Fibroblast of skin of back (primary cell): ENCODE results near the gene MAML1.

Experiments used
- DNase-seq: peaks from one replicate; pipeline ENCODE4 v3.0.0-alpha.2; 2013

MAML1 gene

GRCh38 chr5:179794575-179794974 lies 62.0 kb downstream of the MAML1 start:
- DNase-seq: no peak

- no peak for DNase-seq
These were observed 62.6 kb downstream of the MAML1 start for GRCh38 chr5:179795049-179795862.

GRCh38 chr5:179795863-179796833 lies 63.5 kb downstream of the MAML1 start:
- DNase-seq: peak; percentile 81

- no peak for DNase-seq
These were observed 64.4 kb downstream of the MAML1 start for GRCh38 chr5:179796877-179797608.

GRCh38 chr5:179797741-179798140 lies 65.1 kb downstream of the MAML1 start:
- DNase-seq: no peak

GRCh38 chr5:179798144-179798770 lies 65.6 kb downstream of the MAML1 start:
- no peak for DNase-seq

GRCh38 chr5:179798771-179799643 lies 66.4 kb downstream of the MAML1 start:
- DNase-seq: no peak

- no peak for DNase-seq
These were observed 67.0 kb downstream of the MAML1 start for GRCh38 chr5:179799644-179799973.

GRCh38 chr5:179800071-179800695 lies 67.6 kb downstream of the MAML1 start:
- no peak for DNase-seq

- DNase-seq: no peak
These were observed 68.1 kb downstream of the MAML1 start for GRCh38 chr5:179800696-179801201.

GRCh38 chr5:179801304-179802206 lies 68.9 kb downstream of the MAML1 start:
- peak; percentile 52 for DNase-seq

GRCh38 chr5:179802207-179802883 lies 69.7 kb downstream of the MAML1 start:
- no peak for DNase-seq

- DNase-seq: no peak
These were observed 70.4 kb downstream of the MAML1 start for GRCh38 chr5:179802950-179803562.

GRCh38 chr5:179803651-179804554 lies 71.3 kb downstream of the MAML1 start:
- DNase-seq: peak; percentile 44

- no peak for DNase-seq
These were observed 71.9 kb downstream of the MAML1 start for GRCh38 chr5:179804555-179804947.

- DNase-seq: no peak
These were observed 72.5 kb downstream of the MAML1 start for GRCh38 chr5:179805070-179805528.
